Uterus (tissue), 4 donors: ENCODE measurements around the gene TMPRSS9. TPM values are rescaled to one million over a fixed set of nuclear protein-coding genes. Genes with fewer than 3 reads are reported as not detected.

Experiments
- DNase-seq, 2 donors: peaks; one replicate each; pipeline ENCODE4 v3.0.0-alpha.2; 2019 to 2020
- H3K27ac ChIP-seq, 2 donors: fragments of 200-600 bp; sonication (generic); 1 replicate in 1 of 2; 2 replicates in 1 of 2; pipeline ENCODE4 v1.5.1; 2016 to 2018
- H3K27me3 ChIP-seq, 2 donors: fragments of 200-600 bp; sonication (generic); one replicate each; pipeline ENCODE4 v1.5.1; 2018 to 2019; ENCODE audit warnings: control low read depth in 1 of 2
- H3K36me3 ChIP-seq, 2 donors: fragments of 200-600 bp; sonication (generic); one replicate each; pipeline ENCODE4 v1.5.1; 2019; ENCODE audit warnings: control low read depth in 1 of 2
- H3K4me1 ChIP-seq, 2 donors: fragments of 200-600 bp; sonication (generic); one replicate each; pipeline ENCODE4 v1.5.1; 2018 to 2019; ENCODE audit warnings: control low read depth in 1 of 2
- H3K4me3 ChIP-seq, 2 donors: fragments of 200-600 bp; sonication (generic); 1 replicate in 1 of 2; 2 replicates in 1 of 2; pipeline ENCODE4 v1.5.1; 2018 to 2019; ENCODE audit warnings: mild to moderate bottlenecking in 1 of 2
- H3K9me3 ChIP-seq, 2 donors: fragments of 200-600 bp; sonication (generic); one replicate each; pipeline ENCODE4 v1.5.1; 2019; ENCODE audit warnings: control low read depth in 1 of 2
- CTCF ChIP-seq, 4 experiments: fragments of 200-600 bp in 2 of 4; fragments of 450-650 bp in 2 of 4; sonication (generic) in 2 of 4; IDR thresholded peaks; one replicate each; pipeline ENCODE4 v1.5.1; 2016 to 2019; ENCODE audit warnings: antibody characterized with exemption in 4 of 4, mild to moderate bottlenecking in 2 of 4, moderate library complexity in 1 of 4
- POLR2A ChIP-seq, 2 donors: fragments of 450-650 bp; IDR thresholded peaks; one replicate each; pipeline ENCODE4 v1.6.1; 2016; ENCODE audit warnings: antibody characterized with exemption in 2 of 2, mild to moderate bottlenecking in 1 of 2, moderate library complexity in 1 of 2
- intact Hi-C: fragments of 100-400 bp; cut with DNase I; formaldehyde crosslinking; loops from one replicate; pipeline ENCODE4 v1.15.1; 2023; ENCODE audit warnings: low total_unique reads
- total RNA-seq, 4 donors: library from RNA; depleted of rRNA in 3 of 4; stranded (reverse); fragments of >200 nt in 3 of 4; gene quantifications; one replicate each; pipeline versions ENCODE4 v1.1.0 to v1.2.4, GENCODE V29; 2014 to 2023
- donor health status: DM: yes; HTN: yes; CAD: no.

Gene TMPRSS9
- total RNA-seq, 4 donors from 2014 or later = 0.69 TPM; not detected in 3

- no peaks in the 10 kb centered on the region for H3K27me3 ChIP-seq
- DNase-seq = no peak
- TF ChIP-seq CTCF (IDR thresholded peaks at IDR 0.05) (no peak), POLR2A (IDR thresholded peaks at IDR 0.05) (no peak)
- peak overlapping the region; percentile 75 to 78 for H3K4me3 ChIP-seq
- H3K4me1 ChIP-seq = peaks cover 0 to 24% of the 10 kb centered on the region in 2 donors
- H3K27ac ChIP-seq = no peak overlapping the region
- intact Hi-C loops = no loop called here
- H3K9me3 ChIP-seq = no peaks in the 10 kb centered on the region
- H3K36me3 ChIP-seq = no peaks in the 10 kb centered on the region
Observed at GRCh38 chr19:2329501-2329916, 30.6 kb upstream of the TMPRSS9 start.

- Histone ChIP-seq H3K27ac (no peak overlapping the region), H3K27me3 (no peaks in the 10 kb centered on the region), H3K4me1 (peaks cover 0 to 24% of the 10 kb centered on the region in 2 donors), H3K4me3 (no peak overlapping the region), H3K9me3 (no peaks in the 10 kb centered on the region), H3K36me3 (no peaks in the 10 kb centered on the region)
- no peak for TF ChIP-seq CTCF (IDR thresholded peaks at IDR 0.05)
- no peak for TF ChIP-seq POLR2A (IDR thresholded peaks at IDR 0.05)
- DNase-seq = no peak
- intact Hi-C loops = no loop called here
Observed at GRCh38 chr19:2330255-2330631, 29.8 kb upstream of the TMPRSS9 start.

- TF ChIP-seq CTCF (IDR thresholded peaks at IDR 0.05) (no peak), POLR2A (IDR thresholded peaks at IDR 0.05) (no peak)
- intact Hi-C loops = no loop called here
- no peak overlapping the region for H3K27ac ChIP-seq
- H3K27me3 ChIP-seq = no peaks in the 10 kb centered on the region
- H3K36me3 ChIP-seq = no peaks in the 10 kb centered on the region
- no peaks in the 10 kb centered on the region for H3K9me3 ChIP-seq
- no peak overlapping the region for H3K4me3 ChIP-seq
- H3K4me1 ChIP-seq = peaks cover 0 to 24% of the 10 kb centered on the region in 2 donors
- no peak for DNase-seq
Observed at GRCh38 chr19:2330632-2331284, 29.3 kb upstream of the TMPRSS9 start.

- Histone ChIP-seq H3K4me3 (no peak overlapping the region), H3K36me3 (no peaks in the 10 kb centered on the region), H3K4me1 (peaks cover 0 to 24% of the 10 kb centered on the region in 2 donors), H3K27ac (no peak overlapping the region), H3K9me3 (no peaks in the 10 kb centered on the region), H3K27me3 (no peaks in the 10 kb centered on the region)
- intact Hi-C loops = no loop called here
- no peak for DNase-seq
- TF ChIP-seq POLR2A (IDR thresholded peaks at IDR 0.05) (no peak), CTCF (IDR thresholded peaks at IDR 0.05) (no peak)
Observed at GRCh38 chr19:2331601-2332246, 28.3 kb upstream of the TMPRSS9 start.

- H3K9me3 ChIP-seq = no peaks in the 10 kb centered on the region
- no peak for DNase-seq
- no peak overlapping the region for H3K4me3 ChIP-seq
- H3K27me3 ChIP-seq = no peaks in the 10 kb centered on the region
- intact Hi-C loops = no loop called here
- TF ChIP-seq CTCF (IDR thresholded peaks at IDR 0.05) (no peak), POLR2A (IDR thresholded peaks at IDR 0.05) (no peak)
- H3K4me1 ChIP-seq = peaks cover 0 to 17% of the 10 kb centered on the region in 2 donors
- no peak overlapping the region for H3K27ac ChIP-seq
- no peaks in the 10 kb centered on the region for H3K36me3 ChIP-seq
Observed at GRCh38 chr19:2332341-2333026, 27.6 kb upstream of the TMPRSS9 start.
